Sigmoid colon (tissue), 3 donors: ENCODE data around the gene CTNNA2.

Source experiments
- POLR2A ChIP-seq, 2 donors: fragments of 450-650 bp; IDR thresholded peaks; one replicate each; pipeline ENCODE4 v1.6.1; 2016; ENCODE audit warnings: antibody characterized with exemption in 2 of 2, mild to moderate bottlenecking in 2 of 2, moderate library complexity in 2 of 2
- TF ChIP-seq, protein P1 (sequence below), 4 experiments: fragments of 450-650 bp in 3 of 4; fragments of 200-600 bp in 1 of 4; IDR thresholded peaks; one replicate each; pipeline ENCODE4 v1.5.1; 2016 to 2019; ENCODE audit warnings: antibody characterized with exemption in 4 of 4, mild to moderate bottlenecking in 3 of 4, moderate library complexity in 2 of 4

DNA sequence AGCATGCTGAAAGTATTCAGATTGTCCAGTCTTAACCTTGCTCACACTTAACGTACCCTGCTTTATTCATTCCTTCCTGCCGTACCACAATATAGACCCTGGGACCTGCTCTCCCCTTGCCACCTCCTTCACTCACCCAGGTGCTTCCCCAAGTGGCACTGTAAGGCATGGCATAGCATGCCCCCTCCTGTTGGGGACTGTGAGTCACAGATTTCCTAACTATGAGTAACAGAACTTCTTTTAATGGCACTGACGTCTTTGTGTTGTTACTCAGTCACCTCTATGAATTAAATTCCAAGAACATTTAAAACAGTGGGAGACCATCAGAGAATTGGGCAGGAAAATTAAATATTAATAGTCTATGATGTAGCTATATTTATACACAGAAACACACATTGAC is 117.2 kb downstream of the CTNNA2 start:
- TF ChIP-seq, protein P1, sequence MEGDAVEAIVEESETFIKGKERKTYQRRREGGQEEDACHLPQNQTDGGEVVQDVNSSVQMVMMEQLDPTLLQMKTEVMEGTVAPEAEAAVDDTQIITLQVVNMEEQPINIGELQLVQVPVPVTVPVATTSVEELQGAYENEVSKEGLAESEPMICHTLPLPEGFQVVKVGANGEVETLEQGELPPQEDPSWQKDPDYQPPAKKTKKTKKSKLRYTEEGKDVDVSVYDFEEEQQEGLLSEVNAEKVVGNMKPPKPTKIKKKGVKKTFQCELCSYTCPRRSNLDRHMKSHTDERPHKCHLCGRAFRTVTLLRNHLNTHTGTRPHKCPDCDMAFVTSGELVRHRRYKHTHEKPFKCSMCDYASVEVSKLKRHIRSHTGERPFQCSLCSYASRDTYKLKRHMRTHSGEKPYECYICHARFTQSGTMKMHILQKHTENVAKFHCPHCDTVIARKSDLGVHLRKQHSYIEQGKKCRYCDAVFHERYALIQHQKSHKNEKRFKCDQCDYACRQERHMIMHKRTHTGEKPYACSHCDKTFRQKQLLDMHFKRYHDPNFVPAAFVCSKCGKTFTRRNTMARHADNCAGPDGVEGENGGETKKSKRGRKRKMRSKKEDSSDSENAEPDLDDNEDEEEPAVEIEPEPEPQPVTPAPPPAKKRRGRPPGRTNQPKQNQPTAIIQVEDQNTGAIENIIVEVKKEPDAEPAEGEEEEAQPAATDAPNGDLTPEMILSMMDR (IDR thresholded peaks at IDR 0.05) = no peak
- no peak for TF ChIP-seq POLR2A (IDR thresholded peaks at IDR 0.05)
